NB4 (cell line): Measurements from ENCODE around the gene BLACAT1.

ENCODE experiments used
- CTCF ChIP-seq: IDR thresholded peaks from one replicate; pipeline ENCODE4 v1.5.1; 2012; ENCODE audit warnings: low read depth, low read length
- MYC ChIP-seq: IDR thresholded peaks from 2 replicates; pipeline ENCODE4 v1.6.1; 2011; ENCODE audit warnings: low read depth, low read length

GRCh38 chr1:205494115-205494514 is 38.3 kb upstream of the BLACAT1 start:
- TF ChIP-seq CTCF: no peak
- TF ChIP-seq MYC: no peak
